HPDE6-E6E7 (cell line): ENCODE results near the gene FDX1.

ENCODE experiments used
- DNase-seq: peaks from one replicate; pipeline ENCODE4 v3.0.0; 2011; ENCODE audit warnings: missing footprints; ENCODE audit errors: extremely low spot score

The FDX1 gene

DNA sequence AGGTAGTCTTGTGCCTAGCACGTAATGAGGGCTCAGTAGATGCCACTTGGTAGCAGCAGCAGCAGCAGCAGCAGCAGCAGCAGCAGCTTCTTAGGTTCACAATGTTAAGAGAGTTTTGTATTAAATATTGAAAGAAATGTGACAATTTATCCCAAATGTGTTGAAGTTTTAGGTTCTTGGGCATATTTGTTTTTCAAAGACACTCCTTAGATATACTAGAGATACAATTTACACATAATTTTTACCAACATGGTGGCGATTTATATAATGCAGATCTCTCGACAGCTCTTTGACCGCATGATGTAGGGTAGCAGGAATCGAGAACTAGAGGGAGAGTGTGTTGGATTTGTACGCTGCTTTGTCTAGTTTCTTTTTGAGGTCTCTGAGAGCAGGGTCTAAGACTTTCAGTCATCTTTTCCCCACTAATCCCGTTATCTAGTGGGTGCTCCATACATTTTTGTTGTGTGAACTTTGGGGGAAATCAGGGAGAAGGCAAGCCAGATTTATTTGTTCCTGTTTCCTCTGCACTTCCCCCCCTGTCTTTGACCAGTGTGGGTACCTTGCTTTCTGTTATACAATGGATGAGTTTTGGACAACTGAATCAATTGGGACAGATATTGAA is 1.4 kb downstream of the FDX1 start:
- no peak for DNase-seq

GRCh38 chr11:110431674-110432073 is 1.9 kb downstream of the FDX1 start:
- DNase-seq, result no peak

DNA sequence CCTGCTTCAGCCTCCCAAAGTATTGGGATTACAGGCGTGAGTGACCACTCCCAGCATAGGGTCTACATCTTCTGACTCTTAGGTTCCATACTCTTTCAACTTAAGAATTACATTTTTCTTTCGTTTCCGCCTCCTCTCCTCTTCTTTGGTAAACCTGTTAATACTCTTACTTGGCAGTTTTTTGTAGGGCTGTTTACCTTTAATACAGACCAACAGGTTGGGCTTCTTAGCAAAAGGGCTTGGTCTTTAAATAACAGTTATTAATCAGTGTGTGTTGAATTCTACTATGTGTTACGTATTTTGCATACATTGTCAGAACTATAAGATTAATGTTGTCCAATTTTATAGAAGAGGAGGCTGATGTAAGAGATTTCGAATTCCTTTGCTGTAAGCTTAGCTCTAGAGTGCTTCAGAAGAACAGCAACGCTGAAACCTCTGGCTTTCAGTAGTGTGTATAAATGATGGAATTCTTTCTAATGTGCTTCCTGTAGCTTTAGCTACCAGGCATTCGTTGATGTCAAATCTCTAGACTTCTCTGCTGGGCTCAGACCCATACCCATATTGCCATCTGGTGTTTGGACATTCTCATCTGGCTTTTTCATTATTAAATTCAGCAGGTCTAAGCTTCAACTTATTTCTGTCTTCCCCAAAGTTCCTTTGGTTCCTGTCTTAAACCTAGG is 3.1 kb downstream of the FDX1 start:
- no peak for DNase-seq

- no peak for DNase-seq
These were observed 3.9 kb downstream of the FDX1 start for GRCh38 chr11:110433393-110434333.

GRCh38 chr11:110434952-110435779 is 5.4 kb downstream of the FDX1 start:
- DNase-seq, result peak; percentile 36

DNA sequence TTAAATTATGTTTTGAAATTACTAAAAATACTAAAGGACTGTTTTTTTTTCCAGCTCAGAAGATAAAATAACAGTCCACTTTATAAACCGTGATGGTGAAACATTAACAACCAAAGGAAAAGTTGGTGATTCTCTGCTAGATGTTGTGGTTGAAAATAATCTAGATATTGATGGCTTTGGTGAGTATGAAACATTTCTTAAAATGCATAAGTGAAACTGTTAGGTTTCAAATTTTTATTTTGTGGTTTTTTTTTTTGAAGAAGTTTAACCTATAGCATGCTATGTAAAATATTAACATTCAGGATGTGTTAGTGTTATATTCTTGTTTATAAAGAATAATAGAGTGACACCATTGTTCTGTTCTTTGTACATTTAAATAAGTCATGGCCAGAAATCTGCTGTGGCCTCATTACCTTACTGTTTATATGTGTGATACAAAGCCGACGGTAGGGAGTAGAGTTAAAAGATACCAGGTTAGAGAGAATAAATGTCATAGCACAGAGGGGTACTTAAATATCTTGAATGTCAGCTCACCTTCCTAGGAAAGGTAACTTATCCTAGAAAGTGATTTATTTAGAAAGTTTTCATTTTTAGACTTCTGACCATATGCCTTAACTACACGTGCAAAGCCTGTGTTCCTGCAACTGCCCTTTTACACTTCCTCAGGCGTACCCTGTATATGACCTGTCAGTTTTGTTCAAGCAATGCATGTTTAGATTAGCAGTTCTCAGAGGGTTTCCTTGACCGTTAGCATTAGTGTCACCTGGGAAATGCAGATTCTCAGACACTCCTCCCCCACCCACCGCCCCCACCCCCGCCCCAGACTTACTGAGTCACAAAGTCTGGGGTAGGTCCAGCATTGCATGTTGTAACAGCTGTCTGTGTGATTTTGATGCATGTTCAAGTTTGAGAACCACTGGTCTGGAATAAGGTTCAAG is 6.3 kb downstream of the FDX1 start:
- no peak for DNase-seq

- no peak for DNase-seq
These were observed 8.3 kb downstream of the FDX1 start for GRCh38 chr11:110438017-110438416.

GRCh38 chr11:110445437-110445836 is 15.7 kb downstream of the FDX1 start:
- no peak for DNase-seq

DNA sequence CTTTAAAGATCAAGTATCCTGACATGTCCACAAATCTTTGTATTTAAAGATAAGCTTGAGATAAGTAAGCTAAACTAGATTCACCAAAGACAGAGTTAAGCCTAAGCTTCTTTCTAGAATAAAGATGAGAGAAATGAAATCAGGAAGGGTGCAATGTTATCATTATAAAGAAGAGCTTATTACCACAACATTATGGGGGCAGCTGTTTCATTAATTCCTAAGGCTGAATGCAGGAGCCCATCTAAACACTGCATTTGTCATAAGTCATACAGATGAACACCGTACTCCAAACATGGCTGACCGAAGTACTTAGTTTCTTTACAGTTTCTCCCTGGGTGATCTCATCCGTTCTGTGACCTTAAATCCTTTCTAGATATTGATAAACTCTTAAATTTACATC is 16.3 kb downstream of the FDX1 start:
- no peak for DNase-seq

GRCh38 chr11:110446594-110446993 is 16.8 kb downstream of the FDX1 start:
- DNase-seq, result no peak

GRCh38 chr11:110447343-110447742 is 17.6 kb downstream of the FDX1 start:
- DNase-seq, result no peak

- no peak for DNase-seq
These were observed 18.4 kb downstream of the FDX1 start for GRCh38 chr11:110447897-110448745.

DNA sequence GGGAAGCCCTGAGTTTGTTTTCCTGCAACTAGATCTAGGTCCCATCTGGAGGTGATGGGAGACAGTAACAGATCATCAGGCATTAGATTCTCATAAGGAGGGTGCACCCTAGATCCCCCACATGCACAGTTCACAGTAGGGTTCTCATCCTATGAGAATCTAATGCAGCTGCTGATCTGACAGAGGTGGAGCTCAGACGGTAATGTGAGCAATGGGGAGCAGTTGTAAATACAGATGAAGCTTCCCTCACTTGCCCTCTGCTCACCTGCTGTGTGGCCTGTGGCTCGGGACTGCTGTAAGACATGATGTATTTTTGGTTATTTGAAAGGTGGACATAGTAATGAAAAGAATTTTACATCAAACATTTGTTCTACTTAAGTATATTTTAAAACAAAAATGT is 20.5 kb downstream of the FDX1 start:
- no peak for DNase-seq

DNA sequence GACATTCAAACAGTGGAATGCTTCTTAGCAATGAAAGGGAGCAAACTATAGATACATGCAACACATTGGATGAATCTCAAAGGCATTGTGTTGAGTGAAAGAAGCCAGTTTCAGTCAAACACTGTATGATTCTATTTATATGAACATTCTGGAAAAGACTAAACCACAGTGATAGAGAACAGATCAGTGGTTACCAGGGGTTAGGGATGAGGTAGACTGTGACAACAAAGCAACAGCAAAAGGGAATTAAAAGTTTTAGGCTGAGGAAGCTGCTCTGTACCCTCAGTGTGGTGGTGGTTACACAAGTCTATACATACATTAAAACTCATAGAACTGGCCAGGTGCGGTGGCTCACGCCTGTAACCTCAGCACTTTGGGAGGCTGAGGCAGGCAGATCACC is 23.0 kb downstream of the FDX1 start:
- DNase-seq, result no peak

- no peak for DNase-seq
These were observed 24.1 kb downstream of the FDX1 start for GRCh38 chr11:110453684-110454354.

DNA sequence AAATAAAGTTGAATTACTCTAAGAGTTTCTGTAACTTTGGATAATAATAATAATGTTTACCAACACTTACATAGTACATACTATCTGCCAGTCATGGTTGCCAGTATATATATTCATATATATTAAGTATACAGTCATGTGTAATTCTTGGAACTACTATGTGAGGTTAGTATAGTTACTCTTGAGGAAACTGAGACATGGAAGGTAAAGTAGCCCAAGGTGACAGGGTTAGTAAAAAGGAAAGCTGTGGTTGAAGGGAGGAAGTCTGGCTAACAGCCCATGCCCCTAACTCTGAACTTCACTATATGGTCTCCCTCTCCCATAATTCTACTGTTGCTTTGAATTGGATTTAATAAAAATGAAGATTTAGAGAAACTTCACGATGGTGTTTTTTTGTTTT is 24.9 kb downstream of the FDX1 start:
- DNase-seq, result no peak

- DNase-seq, result no peak
These were observed 26.0 kb downstream of the FDX1 start for GRCh38 chr11:110455718-110456117.

GRCh38 chr11:110463153-110463552 is 33.4 kb downstream of the FDX1 start:
- DNase-seq, result no peak

DNA sequence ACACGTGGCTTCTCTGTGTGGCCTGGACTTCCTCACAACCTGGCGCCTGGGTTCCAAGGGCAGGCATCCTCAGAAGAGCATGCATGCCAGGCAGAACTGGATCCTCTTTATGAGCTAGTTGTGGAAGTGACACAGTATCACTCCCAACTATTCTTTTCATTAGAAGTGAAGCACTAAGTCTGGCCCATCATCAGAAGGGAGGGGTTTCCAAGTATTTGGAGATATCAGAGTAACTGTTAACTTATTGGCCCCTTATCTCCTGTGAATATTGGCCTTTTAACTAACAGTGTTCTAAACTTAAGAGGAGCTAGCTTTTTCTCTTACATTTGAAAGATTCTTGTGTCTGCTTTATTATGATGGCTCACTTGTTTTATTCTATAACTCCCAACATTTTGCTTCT is 35.5 kb downstream of the FDX1 start:
- no peak for DNase-seq
